ENCODE results near the gene OR14A16. TPM values are rescaled to one million over a fixed set of nuclear protein-coding genes. Genes with fewer than 3 reads are reported as not detected.

OR14A16 gene, protein sequence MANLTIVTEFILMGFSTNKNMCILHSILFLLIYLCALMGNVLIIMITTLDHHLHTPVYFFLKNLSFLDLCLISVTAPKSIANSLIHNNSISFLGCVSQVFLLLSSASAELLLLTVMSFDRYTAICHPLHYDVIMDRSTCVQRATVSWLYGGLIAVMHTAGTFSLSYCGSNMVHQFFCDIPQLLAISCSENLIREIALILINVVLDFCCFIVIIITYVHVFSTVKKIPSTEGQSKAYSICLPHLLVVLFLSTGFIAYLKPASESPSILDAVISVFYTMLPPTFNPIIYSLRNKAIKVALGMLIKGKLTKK
- total RNA-seq = not detected

DNA sequence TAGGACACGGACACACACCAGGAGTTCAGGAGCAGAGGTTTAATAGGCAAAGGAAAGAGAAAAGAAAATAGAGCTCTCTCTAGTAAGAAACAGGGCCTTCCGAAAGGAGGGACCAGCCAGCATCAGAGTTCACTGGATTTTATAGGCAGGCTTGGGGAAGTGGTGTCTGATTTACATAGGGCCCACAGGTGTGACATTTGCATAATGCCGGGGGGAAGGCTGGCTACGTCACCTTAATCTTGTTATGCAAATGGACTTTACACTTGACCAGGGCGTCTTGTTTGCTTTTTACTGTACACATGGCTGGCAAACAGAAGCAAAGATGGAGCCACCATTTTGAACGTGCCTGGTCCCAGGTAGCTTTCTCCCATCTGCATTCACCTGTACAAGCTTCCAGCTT lies at the start of gene OR14A16:
OR14A16 (minus strand) TSS at position 97 of the 400 bp plus-strand sequence. CDS start 8,390 bp downstream, outside the sequence.
- no peak for DNase-seq (ENCODE audit: low spot score in 2 of 2)
- H3K4me3 ChIP-seq (ENCODE audit: low read depth, poor library complexity, severe bottlenecking) = no peak within 1 kb of the TSS
- intact Hi-C loops (cut with DNase I; ENCODE audit: low total_unique reads) = no loop called here
- 56 to 66% methylated on average over 6 of the region's 6 CpGs for WGBS, 2 donors
- TF ChIP-seq, protein P1, sequence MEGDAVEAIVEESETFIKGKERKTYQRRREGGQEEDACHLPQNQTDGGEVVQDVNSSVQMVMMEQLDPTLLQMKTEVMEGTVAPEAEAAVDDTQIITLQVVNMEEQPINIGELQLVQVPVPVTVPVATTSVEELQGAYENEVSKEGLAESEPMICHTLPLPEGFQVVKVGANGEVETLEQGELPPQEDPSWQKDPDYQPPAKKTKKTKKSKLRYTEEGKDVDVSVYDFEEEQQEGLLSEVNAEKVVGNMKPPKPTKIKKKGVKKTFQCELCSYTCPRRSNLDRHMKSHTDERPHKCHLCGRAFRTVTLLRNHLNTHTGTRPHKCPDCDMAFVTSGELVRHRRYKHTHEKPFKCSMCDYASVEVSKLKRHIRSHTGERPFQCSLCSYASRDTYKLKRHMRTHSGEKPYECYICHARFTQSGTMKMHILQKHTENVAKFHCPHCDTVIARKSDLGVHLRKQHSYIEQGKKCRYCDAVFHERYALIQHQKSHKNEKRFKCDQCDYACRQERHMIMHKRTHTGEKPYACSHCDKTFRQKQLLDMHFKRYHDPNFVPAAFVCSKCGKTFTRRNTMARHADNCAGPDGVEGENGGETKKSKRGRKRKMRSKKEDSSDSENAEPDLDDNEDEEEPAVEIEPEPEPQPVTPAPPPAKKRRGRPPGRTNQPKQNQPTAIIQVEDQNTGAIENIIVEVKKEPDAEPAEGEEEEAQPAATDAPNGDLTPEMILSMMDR (IDR thresholded peaks at IDR 0.05) = no peak
- TF ChIP-seq POLR2A (IDR thresholded peaks at IDR 0.05) = no peak

DNA sequence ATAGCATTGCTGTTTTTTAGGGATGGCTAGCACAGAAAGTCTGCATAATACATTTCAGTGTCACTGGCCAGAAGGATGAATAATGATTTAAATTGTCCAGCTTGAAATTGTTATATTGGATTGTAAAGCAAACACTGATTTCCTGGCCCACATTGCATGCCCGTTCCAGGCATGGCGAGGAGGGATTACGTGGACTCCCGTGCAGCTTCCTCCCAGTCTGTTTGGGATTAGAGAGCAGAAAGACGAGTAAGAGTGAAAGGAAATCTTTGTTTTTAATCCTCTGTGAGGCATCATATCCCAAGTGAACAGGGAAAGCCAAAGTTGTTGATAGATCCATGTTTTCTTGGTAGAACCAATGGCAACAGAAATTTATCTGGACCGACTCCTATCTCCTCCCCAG lies 41.5 kb upstream of the OR14A16 start:
- intact Hi-C loops (cut with DNase I; ENCODE audit: low total_unique reads) = no loop called here
- DNase-seq (ENCODE audit: low spot score in 2 of 2) = no peak
- no peak overlapping the region for H3K4me3 ChIP-seq (ENCODE audit: low read depth, poor library complexity, severe bottlenecking)
- WGBS, 2 donors = 70% methylated on average over 6 of the region's 6 CpGs
- no peak for TF ChIP-seq POLR2A (IDR thresholded peaks at IDR 0.05)
- TF ChIP-seq, protein P1 (IDR thresholded peaks at IDR 0.05) = no peak

DNA sequence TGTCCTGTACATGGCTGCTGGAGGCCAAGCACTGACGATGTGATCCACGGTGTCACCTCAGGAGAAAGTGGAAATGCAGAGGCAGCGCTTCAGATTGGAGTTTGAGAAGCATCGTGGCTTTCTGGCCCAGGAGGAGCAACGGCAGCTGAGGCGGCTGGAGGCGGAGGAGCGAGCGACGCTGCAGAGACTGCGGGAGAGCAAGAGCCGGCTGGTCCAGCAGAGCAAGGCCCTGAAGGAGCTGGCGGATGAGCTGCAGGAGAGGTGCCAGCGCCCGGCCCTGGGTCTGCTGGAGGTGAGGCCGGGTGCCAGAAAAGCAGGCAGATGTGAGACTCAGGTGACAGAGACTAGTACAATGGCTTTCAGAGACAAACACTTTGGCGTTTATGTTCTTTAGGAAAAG lies 40.7 kb upstream of the OR14A16 start:
- intact Hi-C loops (cut with DNase I; ENCODE audit: low total_unique reads) = no loop called here
- 85 to 91% methylated on average over 17 of the region's 17 CpGs for WGBS, 2 donors
- no peak for DNase-seq (ENCODE audit: low spot score in 2 of 2)
- TF ChIP-seq, protein P1 (IDR thresholded peaks at IDR 0.05) = no peak
- no peak for TF ChIP-seq POLR2A (IDR thresholded peaks at IDR 0.05)
- H3K4me3 ChIP-seq (ENCODE audit: low read depth, poor library complexity, severe bottlenecking) = no peak overlapping the region

DNA sequence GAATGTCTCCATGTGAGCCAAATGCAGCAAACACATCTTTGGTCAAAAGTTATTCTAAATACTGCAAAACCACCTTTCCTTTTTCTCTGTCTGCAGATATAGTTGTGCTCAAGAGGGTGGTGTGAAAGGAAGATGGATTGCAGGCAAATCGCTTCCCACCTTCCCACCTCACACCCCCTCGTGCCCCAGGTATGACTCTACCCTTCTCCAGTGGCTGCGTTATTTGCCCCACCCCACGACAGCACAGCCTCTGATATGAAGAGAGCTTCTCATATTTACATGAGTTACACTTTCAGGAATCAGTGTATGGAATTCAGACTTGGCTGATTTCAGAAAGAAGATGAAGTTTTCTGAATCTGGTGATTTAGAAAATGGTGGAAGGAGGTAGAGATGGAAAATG lies 38.8 kb upstream of the OR14A16 start:
- H3K4me3 ChIP-seq (ENCODE audit: low read depth, poor library complexity, severe bottlenecking) = no peak overlapping the region
- 66 to 78% methylated on average over 4 of the region's 4 CpGs for whole genome bisulfite sequencing, 2 donors
- no peak for DNase-seq (ENCODE audit: low spot score in 2 of 2)
- TF ChIP-seq POLR2A (IDR thresholded peaks at IDR 0.05) = no peak
- TF ChIP-seq, protein P1 (IDR thresholded peaks at IDR 0.05) = no peak
- intact Hi-C loops (cut with DNase I; ENCODE audit: low total_unique reads) = no loop called here

DNA sequence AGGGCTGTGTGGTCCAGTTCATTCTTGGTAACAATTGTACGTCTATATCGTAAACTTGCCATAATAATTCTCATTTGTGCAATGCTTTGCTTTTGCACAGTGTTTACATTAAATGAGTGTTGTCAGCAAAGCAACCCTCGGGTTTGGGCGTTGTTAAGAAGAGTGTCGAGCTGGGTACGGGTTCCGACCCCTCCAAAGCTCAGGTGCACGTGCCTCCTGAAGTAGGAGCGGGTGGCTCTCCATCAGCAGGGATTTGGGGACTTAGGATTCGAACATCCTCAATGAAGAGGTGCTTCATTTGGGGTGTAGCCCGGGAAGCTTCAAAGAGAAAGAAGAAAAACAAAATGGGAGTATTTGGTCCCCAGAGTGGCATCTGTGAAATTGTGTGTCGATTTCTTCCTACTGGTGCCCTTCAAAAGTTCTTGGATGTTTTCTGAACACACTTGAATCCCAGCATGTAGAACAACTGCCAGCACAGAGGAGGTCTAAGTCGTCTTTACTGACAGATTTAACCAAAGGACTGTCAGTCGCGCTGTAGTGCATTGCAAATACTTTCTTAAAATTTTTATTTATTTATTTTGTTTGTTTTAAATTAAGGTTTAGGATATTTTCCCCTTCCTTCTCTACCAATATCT lies 34.2 kb upstream of the OR14A16 start:
- WGBS, 2 donors = 49 to 56% methylated on average over 15 of the region's 15 CpGs
- DNase-seq (ENCODE audit: low spot score in 2 of 2) = no peak
- intact Hi-C loops (cut with DNase I; ENCODE audit: low total_unique reads) = loop anchor here (5.0 kb wide), 1 partner anchor 1871 kb away; no protein-coding TSS in a partner anchor
- no peak for TF ChIP-seq POLR2A (IDR thresholded peaks at IDR 0.05)
- TF ChIP-seq, protein P1 (IDR thresholded peaks at IDR 0.05) = no peak
- no peak overlapping the region for H3K4me3 ChIP-seq (ENCODE audit: low read depth, poor library complexity, severe bottlenecking)
